Measurements from ENCODE around the gene C1orf21.

DNA sequence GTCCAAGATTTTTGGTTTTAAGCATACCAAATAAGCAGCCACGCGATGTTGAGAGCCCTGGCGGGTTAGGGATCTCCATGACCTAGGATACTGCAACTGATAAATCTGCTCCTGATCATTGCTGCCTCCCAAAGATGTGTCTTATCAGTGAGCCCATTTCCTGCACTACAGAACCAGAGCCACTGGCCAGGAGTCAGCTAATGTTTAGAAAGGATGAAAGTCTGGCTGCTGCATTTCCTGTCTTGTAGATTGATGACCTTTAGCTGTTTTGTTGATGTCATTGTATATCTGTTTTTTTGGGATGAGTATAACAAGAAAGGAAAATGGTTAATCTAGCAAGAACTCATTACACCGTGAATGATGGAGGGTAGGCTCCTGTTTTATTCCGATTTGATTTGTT, 74.5 kb downstream of the C1orf21 start:
- TF ChIP-seq, protein P1, sequence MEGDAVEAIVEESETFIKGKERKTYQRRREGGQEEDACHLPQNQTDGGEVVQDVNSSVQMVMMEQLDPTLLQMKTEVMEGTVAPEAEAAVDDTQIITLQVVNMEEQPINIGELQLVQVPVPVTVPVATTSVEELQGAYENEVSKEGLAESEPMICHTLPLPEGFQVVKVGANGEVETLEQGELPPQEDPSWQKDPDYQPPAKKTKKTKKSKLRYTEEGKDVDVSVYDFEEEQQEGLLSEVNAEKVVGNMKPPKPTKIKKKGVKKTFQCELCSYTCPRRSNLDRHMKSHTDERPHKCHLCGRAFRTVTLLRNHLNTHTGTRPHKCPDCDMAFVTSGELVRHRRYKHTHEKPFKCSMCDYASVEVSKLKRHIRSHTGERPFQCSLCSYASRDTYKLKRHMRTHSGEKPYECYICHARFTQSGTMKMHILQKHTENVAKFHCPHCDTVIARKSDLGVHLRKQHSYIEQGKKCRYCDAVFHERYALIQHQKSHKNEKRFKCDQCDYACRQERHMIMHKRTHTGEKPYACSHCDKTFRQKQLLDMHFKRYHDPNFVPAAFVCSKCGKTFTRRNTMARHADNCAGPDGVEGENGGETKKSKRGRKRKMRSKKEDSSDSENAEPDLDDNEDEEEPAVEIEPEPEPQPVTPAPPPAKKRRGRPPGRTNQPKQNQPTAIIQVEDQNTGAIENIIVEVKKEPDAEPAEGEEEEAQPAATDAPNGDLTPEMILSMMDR (IDR thresholded peaks at IDR 0.05; ENCODE audit: low read depth, low read length, poor library complexity, severe bottlenecking) = no peak
- TF ChIP-seq EZH2phosphoT487 (IDR thresholded peaks at IDR 0.05; ENCODE audit: borderline replicate concordance, low read length) = no peak

Measured in DOHH2 (cell line).